Neural cell (in vitro differentiated cells): Measurements from ENCODE around the gene PHYHIPL.

Experiments
- CTCF ChIP-seq: fragments of 450-650 bp; IDR thresholded peaks from 2 replicates; pipeline ENCODE4 v1.5.1; 2014; ENCODE audit warnings: antibody characterized with exemption, mild to moderate bottlenecking, moderate library complexity; ENCODE audit not compliant: poor library complexity, severe bottlenecking
- EZH2 ChIP-seq: fragments of 200-600, 300-800 bp; shearing (Covaris generic), sonication (generic); IDR thresholded peaks from 2 replicates; pipeline ENCODE4 v1.6.1; 2014; ENCODE audit warnings: antibody characterized with exemption, low read length, borderline replicate concordance, mild to moderate bottlenecking; ENCODE audit not compliant: insufficient read depth, poor library complexity, severe bottlenecking
- POLR2AphosphoS5 ChIP-seq: IDR thresholded peaks from 2 replicates; pipeline ENCODE4 v1.6.1; 2012
- RAD21 ChIP-seq: fragments of 450-650 bp; conservative IDR thresholded peaks from 2 replicates; pipeline ENCODE4 v1.6.1; 2014; ENCODE audit warnings: antibody characterized with exemption, mild to moderate bottlenecking, moderate library complexity
- SMC3 ChIP-seq: fragments of 450-650 bp; conservative IDR thresholded peaks from 2 replicates; pipeline ENCODE4 v1.6.1; 2014; ENCODE audit warnings: antibody characterized with exemption, mild to moderate bottlenecking, moderate library complexity; ENCODE audit not compliant: poor library complexity

- TF ChIP-seq CTCF (no peak), EZH2 (no peak), SMC3 (no peak), RAD21 (no peak), POLR2AphosphoS5 (no peak)
These were observed 53.0 kb downstream of the PHYHIPL start for GRCh38 chr10:59229441-59229840.
